A549 treated with Mapracorat at 1 μM for 4 hours (cell line): ENCODE measurements around the gene CORO2A. TPM values are rescaled to one million over a fixed set of nuclear protein-coding genes. Genes with fewer than 3 reads are reported as not detected.

Experiments used
- total RNA-seq: library from RNA; stranded (reverse); fragments of 200-300 nt; extraction: Qiagen RNA extraction; gene quantifications from 5 replicates; pipeline ENCODE4 v1.2.3, GENCODE V29; 2022

The CORO2A gene, protein sequence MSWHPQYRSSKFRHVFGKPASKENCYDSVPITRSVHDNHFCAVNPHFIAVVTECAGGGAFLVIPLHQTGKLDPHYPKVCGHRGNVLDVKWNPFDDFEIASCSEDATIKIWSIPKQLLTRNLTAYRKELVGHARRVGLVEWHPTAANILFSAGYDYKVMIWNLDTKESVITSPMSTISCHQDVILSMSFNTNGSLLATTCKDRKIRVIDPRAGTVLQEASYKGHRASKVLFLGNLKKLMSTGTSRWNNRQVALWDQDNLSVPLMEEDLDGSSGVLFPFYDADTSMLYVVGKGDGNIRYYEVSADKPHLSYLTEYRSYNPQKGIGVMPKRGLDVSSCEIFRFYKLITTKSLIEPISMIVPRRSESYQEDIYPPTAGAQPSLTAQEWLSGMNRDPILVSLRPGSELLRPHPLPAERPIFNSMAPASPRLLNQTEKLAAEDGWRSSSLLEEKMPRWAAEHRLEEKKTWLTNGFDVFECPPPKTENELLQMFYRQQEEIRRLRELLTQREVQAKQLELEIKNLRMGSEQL
- 1.0 to 1.6 TPM (median 1.3 TPM) in 5 replicates for total RNA-seq

GRCh38 chr9:98192503-98193335, at the start of gene CORO2A:
Gene CORO2A (minus strand): TSS chr9:98192637. CDS start chr9:98157660, 34,977 bp downstream.

GRCh38 chr9:98118640-98119601, 73.5 kb downstream of the CORO2A start, which contains the start of gene TRIM14:
Gene TRIM14 (minus strand): TSS chr9:98119222. CDS start chr9:98119188, 34 bp downstream.

Other genes starting within 250 kb of the CORO2A start
- gene ANP32B, start 209.3 kb downstream of the CORO2A start, total RNA-seq, result 279 to 316 TPM (median 299 TPM) in 5 replicates
- gene NANS, start 135.9 kb downstream of the CORO2A start, total RNA-seq, result 63.5 to 72.6 TPM (median 67.8 TPM) in 5 replicates
- 10.8 to 14.4 TPM (median 13.3 TPM) in 5 replicates for gene TRIM14, start 73.4 kb downstream of the CORO2A start, total RNA-seq
- 8.8 to 12.7 TPM (median 10.5 TPM) in 5 replicates for gene TBC1D2, start 63.0 kb upstream of the CORO2A start, total RNA-seq